ENCODE measurements around the gene C16orf54.
"Not testable (repeated sequence)": the region's sequence is repeated elsewhere in the genome, so short reads cannot be mapped to it uniquely, and the experiment has no call there.

GRCh38 chr16:29731768-29732601, 13.8 kb downstream of the C16orf54 start:
- not testable (repeated sequence) for TF ChIP-seq CTCF, POLR2A (IDR thresholded peaks at IDR 0.05)
